HG02588 (cell line): ENCODE data around the gene CA9.
"Not testable (repeated sequence)": the region's sequence is repeated elsewhere in the genome, so short reads cannot be mapped to it uniquely, and the experiment has no call there.

Experiments
- ATAC-seq: cut with Tn5 transposase; IDR thresholded peaks from one replicate; pipeline ENCODE4 v1.9.1; 2021; ENCODE audit warnings: mild to moderate bottlenecking, moderate library complexity; ENCODE audit not compliant: unreplicated experiment

Gene CA9

GRCh38 chr9:35673132-35674024 is at the start of gene CA9:
CA9 (plus strand) TSS chr9:35673928; CDS start chr9:35673960, 32 bp downstream.
- ATAC-seq: no peak

- ATAC-seq: no peak
These were observed 46.2 kb upstream of the CA9 start for GRCh38 chr9:35627575-35627974.

- ATAC-seq: no peak
These were observed 45.2 kb upstream of the CA9 start for GRCh38 chr9:35628389-35628991.

- no peak for ATAC-seq
These were observed 44.1 kb upstream of the CA9 start for GRCh38 chr9:35629597-35629996.

GRCh38 chr9:35635730-35636129 is 38.0 kb upstream of the CA9 start:
- no peak for ATAC-seq

DNA sequence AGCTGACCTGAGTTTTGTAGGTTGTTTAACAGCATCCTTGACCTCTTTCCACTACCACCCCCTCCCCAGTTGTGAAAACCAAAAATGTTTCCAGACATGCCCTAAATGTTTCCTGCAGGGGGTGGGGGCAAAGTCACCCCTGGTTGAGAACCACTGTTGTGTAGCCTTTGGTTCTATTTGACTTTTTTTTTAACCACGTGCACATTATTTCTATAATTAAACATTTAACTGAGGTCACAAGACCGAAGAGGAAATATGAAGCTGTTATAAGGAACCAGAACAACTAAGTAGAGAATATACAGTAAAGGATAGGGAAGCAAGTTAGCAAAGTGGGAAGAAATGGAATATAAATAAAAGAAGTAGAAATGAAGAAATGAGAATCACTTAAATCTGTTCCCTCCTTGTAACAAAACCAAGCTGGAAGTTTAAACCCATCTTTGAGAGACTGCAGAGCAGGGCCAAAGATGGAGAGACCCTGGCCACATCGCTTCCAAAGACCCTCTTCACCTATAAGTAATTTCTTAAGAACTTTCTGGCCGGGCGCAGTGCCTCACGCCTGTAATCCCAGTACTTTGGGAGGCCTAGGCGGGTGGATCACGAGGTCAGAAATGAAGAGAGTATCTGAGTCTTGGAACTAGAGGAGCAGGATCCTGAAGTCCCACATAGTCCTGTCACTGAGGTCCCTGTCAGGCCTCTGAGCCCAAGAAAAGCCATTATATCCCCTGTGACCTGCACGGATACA is 37.4 kb upstream of the CA9 start:
- no peak for ATAC-seq

DNA sequence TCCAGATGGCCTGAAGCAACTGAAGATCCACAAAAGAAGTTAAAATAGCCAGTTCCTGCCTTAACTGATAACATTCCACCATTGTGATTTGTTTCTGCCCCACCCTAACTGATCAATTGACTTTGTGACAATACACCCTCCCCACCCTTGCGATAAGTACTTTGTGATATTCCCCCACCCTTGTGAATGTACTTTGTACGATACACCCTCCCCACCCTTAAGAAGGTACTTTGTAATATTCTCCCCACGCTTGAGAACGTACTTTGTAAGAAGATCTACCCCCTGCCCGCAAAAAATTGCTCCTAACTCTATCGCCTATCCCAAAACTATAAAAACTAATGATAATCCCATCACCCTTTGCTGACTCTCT is 36.9 kb upstream of the CA9 start:
- ATAC-seq: not testable (repeated sequence)

GRCh38 chr9:35637427-35637955 is 36.2 kb upstream of the CA9 start:
- not testable (repeated sequence) for ATAC-seq

GRCh38 chr9:35638751-35639150 is 35.0 kb upstream of the CA9 start:
- not testable (repeated sequence) for ATAC-seq

- ATAC-seq: not testable (repeated sequence)
These were observed 34.5 kb upstream of the CA9 start for GRCh38 chr9:35639225-35639624.

- no peak for ATAC-seq
These were observed 34.1 kb upstream of the CA9 start for GRCh38 chr9:35639631-35640030.

- not testable (repeated sequence) for ATAC-seq
These were observed 33.3 kb upstream of the CA9 start for GRCh38 chr9:35640431-35640830.

DNA sequence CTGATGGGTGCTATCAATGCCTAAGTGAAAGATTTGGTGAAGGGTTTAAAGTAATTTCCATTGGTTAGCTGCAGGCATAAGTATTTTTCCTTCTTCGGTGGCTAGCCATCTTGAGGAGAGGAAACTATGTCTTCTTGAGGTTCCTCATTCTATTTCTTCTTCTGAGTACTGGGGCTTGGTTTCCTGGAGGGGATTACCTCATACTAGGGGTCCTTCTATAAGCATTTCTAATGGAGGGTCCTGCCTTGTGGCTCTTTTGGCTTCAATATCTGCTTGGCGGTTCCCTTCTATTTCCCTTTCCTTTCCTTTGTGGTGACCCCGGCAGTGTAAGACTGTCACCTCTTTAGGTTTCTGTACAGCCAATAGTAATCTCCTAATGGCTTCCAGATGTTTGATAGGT is 32.2 kb upstream of the CA9 start:
- ATAC-seq: not testable (repeated sequence)

DNA sequence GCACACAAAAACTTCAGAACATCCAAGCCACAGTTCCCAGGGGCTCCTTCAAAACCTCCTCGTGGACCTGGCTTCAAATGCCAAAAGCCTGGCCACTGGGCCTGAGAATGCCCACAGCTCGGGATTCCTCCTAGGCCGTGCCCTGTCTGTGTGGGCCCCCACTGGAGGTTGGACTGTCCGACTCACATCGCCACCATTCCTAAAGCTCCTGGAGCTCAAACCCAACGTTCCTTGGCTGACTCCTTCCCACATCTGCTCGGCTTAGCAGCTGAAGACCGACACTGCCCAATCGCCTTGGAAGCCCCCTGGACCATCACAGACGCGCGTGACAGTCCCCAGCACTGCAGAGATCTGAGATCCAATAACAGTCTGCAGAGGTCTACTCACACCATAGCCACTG is 30.7 kb upstream of the CA9 start:
- ATAC-seq: no peak

- ATAC-seq: not testable (repeated sequence)
These were observed 28.0 kb upstream of the CA9 start for GRCh38 chr9:35645736-35646135.

DNA sequence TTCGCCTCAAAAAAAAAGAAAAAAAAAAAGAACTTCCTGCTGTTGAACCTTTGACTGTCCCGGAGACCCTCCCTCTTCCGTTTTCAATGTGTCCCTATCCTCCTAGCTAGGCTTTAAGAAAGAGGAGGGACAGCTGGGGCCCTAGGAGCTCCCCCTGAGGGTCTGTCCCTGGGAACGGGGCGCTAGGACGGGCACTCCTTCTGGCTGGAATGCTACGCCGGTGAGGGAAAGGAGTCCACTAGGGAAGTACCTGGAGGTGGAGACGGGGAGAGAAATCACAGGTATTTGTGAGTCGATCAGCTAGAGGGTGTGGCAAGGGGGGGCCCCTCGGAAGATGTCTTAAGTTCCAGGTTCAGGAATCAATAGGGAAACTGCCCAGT is 27.6 kb upstream of the CA9 start:
- ATAC-seq: no peak

DNA sequence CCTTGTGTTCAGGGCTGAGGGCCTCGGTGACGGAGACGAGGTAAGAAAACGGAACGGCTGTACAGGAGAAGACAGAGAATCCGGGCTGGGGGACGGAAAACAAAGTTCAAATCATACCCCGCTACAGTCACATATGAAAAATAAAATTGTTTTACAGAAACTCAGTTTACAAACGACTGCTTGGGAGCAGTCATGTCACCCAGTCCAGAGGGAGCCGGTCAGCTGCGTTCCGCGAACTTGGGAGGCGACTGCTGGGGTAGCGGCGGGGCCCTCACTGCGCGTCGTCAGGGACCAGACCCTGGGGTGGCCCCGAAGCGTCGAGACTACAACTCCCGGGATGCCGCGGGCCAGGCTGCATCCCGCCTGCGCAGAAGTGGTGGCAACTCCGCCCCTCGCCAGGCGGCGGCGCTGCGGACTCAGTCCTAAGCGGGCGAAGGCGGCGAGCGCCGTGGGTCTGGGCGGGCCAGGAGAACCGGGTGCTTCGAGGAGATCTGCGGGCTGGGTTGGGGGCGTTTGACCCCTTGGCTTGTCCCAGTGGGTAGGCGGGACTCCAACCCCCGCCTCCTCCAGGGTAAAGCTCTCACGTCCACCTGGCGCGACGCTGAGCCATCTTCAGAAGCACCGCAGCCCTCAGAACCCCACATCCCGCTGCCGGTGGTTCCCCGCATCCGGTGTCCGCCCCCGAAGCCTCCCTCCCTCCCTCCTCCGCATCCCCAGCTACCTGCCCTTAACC is 27.0 kb upstream of the CA9 start:
- ATAC-seq: peak; percentile 82

DNA sequence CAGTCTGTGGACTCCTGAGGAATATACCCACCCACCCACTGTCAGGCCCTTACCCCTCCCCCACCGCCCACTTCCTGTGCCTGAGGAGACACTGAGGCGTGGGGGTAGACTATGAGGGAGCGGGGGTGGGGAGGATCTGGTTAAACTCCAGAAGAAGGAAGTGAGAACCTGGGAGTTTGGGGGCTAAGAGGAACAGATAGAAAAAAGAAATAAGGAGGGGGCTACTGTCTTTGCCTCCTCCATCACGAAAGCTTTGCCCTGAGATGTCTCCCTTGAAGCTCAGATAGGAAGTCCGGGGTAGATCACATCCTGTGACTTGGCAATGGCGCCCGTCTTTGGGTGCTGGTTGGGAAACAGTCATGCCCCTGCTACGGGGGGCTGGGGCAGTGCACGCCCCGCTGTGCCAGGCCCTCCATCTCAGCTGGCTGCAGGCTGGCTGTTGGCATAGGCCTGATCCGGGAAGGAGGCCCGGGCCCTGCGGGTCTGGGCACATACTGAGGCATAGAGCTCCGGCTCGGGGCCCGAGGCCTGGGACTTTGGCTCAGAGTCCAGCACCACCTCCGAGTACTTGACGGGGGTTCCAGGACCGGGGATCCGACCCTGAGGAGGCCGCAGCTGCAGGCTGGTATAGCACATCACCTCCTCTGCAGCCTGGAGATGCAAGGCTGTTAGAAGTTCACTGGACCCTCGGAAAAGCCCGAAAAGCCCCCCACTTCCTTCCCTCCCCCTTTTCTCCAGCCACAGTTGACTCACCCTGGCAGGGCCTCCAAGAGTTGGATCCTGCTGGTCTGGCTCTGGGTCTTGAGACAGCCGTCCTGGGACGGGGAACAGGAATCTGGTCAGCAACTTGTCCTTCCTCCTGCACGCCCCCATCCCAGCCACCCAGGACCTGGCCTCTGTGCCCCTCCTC is 24.0 kb upstream of the CA9 start:
- no peak for ATAC-seq

- no peak for ATAC-seq
These were observed 23.2 kb upstream of the CA9 start, which contains the start of gene SIT1 for GRCh38 chr9:35650341-35651158. SIT1 (minus strand) TSS chr9:35650931; CDS start chr9:35650853, 78 bp downstream.
